ENCODE data around the gene OSBPL2.

Gene OSBPL2

GRCh38 chr20:62309947-62310756, 71.8 kb downstream of the OSBPL2 start:
- H3K9me3 Mint-ChIP-seq: no peaks in the 10 kb centered on the region
- H3K36me3 Mint-ChIP-seq (ENCODE audit: low read depth): peaks cover 11% of the 10 kb centered on the region
- H3K4me1 Mint-ChIP-seq (ENCODE audit: low read depth): peaks cover 3% of the 10 kb centered on the region
- no peak overlapping the region for H3K4me3 Mint-ChIP-seq
- H3K27ac Mint-ChIP-seq: no peak overlapping the region
- no peak for DNase-seq (ENCODE audit: low spot score)
- H3K27me3 Mint-ChIP-seq (ENCODE audit: low read depth): no peaks in the 10 kb centered on the region

DNA sequence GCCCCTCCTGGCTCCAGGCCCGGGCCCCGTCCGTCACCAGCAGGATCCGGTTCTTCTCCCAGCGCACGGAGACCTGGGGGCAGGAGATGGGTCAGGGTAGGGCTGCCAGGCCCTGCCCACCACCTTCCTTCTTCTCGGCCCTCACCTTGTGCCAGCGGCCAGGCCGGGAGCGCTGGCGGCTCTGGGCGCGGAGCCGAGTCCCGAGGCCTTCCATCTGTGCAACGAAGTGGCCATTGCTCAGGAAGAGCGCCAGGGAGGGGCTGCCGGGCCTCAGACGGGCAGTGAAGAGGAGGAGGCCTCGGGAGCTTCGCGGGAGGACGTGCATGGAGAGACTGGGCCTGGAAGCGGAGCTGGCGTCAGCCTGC, 72.4 kb downstream of the OSBPL2 start:
- Mint-ChIP-seq H3K9me3 (no peaks in the 10 kb centered on the region), H3K27me3 (ENCODE audit: low read depth) (no peaks in the 10 kb centered on the region), H3K36me3 (ENCODE audit: low read depth) (peaks cover 7% of the 10 kb centered on the region), H3K4me1 (ENCODE audit: low read depth) (no peaks in the 10 kb centered on the region), H3K27ac (no peak overlapping the region), H3K4me3 (no peak overlapping the region)
- no peak for DNase-seq (ENCODE audit: low spot score)

DNA sequence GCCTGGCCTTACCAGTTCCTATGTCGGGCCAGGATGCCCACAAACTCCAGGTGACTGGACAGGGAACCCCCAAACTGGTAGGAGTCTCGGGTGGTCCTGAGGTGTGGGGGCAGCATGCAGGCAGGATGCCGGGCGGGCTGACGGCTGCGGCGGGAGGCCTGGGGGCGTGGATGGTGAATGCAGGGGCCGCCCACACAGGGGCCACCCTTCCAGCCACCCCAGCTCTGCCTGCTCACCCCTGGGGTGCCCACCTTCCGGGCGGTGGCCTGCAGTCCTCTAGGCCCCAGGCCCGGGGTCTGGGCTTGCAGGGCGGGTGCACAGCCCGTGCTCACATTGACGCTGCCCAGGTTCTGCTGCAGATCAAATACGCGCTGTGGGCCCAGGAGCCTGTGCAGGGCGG, 72.8 kb downstream of the OSBPL2 start:
- Mint-ChIP-seq H3K9me3 (no peaks in the 10 kb centered on the region), H3K27ac (no peak overlapping the region), H3K27me3 (ENCODE audit: low read depth) (no peaks in the 10 kb centered on the region), H3K4me1 (ENCODE audit: low read depth) (no peaks in the 10 kb centered on the region), H3K4me3 (no peak overlapping the region), H3K36me3 (ENCODE audit: low read depth) (peaks cover 7% of the 10 kb centered on the region)
- DNase-seq (ENCODE audit: low spot score): no peak

GRCh38 chr20:62311832-62312661, 73.7 kb downstream of the OSBPL2 start:
- H3K27ac Mint-ChIP-seq: no peak overlapping the region
- no peaks in the 10 kb centered on the region for H3K9me3 Mint-ChIP-seq
- no peaks in the 10 kb centered on the region for H3K4me1 Mint-ChIP-seq (ENCODE audit: low read depth)
- peaks cover 7% of the 10 kb centered on the region for H3K36me3 Mint-ChIP-seq (ENCODE audit: low read depth)
- no peak overlapping the region for H3K4me3 Mint-ChIP-seq
- DNase-seq (ENCODE audit: low spot score): no peak
- H3K27me3 Mint-ChIP-seq (ENCODE audit: low read depth): no peaks in the 10 kb centered on the region

DNA sequence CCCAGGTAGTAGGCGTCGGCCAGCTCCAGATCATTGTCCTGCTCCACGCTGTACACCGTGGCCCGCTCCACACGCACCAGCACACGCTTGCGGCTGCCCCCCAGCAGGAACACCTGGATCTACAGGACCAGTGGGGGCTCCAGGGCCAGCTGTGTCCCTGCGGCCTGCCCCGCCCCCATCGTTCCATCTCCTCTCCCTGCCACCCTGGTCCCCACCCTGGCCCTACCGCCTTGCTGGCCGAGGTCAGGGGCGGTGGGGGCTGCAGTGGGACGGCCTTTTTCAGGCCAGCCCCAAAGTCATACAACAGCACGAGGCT, 74.3 kb downstream of the OSBPL2 start:
- Mint-ChIP-seq H3K4me1 (ENCODE audit: low read depth) (no peaks in the 10 kb centered on the region), H3K27ac (no peak overlapping the region), H3K36me3 (ENCODE audit: low read depth) (peaks cover 7% of the 10 kb centered on the region), H3K9me3 (no peaks in the 10 kb centered on the region), H3K4me3 (no peak overlapping the region), H3K27me3 (ENCODE audit: low read depth) (no peaks in the 10 kb centered on the region)
- no peak for DNase-seq (ENCODE audit: low spot score)

DNA sequence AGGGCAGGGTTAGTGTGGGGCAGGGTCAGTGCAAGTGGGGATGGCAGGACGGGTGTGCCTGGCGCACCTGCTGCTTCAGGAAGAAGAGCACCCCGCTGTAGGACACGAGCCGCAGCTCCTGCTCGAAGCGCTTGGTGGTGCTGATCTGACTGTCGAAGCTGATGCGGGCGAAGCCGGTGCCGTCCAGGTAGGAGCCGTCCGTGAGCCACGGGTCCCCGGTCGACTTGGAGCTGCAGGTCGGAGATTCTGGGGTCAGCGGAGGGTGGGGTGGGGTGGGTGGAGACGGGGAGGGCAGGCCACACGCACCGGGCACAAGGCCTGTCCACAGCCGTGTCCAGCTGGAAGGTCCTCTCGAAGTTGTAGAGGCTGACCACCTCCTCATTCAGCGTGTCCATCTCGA, 74.7 kb downstream of the OSBPL2 start:
- no peaks in the 10 kb centered on the region for H3K27me3 Mint-ChIP-seq (ENCODE audit: low read depth)
- no peak overlapping the region for H3K4me3 Mint-ChIP-seq
- H3K27ac Mint-ChIP-seq: no peak overlapping the region
- H3K4me1 Mint-ChIP-seq (ENCODE audit: low read depth): no peaks in the 10 kb centered on the region
- H3K9me3 Mint-ChIP-seq: no peaks in the 10 kb centered on the region
- DNase-seq (ENCODE audit: low spot score): no peak
- H3K36me3 Mint-ChIP-seq (ENCODE audit: low read depth): peaks cover 7% of the 10 kb centered on the region

GRCh38 chr20:62313460-62314338, 75.4 kb downstream of the OSBPL2 start:
- H3K36me3 Mint-ChIP-seq (ENCODE audit: low read depth): peaks cover 3% of the 10 kb centered on the region
- no peak for DNase-seq (ENCODE audit: low spot score)
- H3K4me3 Mint-ChIP-seq: no peak overlapping the region
- no peaks in the 10 kb centered on the region for H3K27me3 Mint-ChIP-seq (ENCODE audit: low read depth)
- H3K4me1 Mint-ChIP-seq (ENCODE audit: low read depth): no peaks in the 10 kb centered on the region
- no peaks in the 10 kb centered on the region for H3K9me3 Mint-ChIP-seq
- H3K27ac Mint-ChIP-seq: no peak overlapping the region

- Mint-ChIP-seq H3K27ac (no peak overlapping the region), H3K4me3 (no peak overlapping the region), H3K4me1 (ENCODE audit: low read depth) (no peaks in the 10 kb centered on the region), H3K36me3 (ENCODE audit: low read depth) (no peaks in the 10 kb centered on the region), H3K27me3 (ENCODE audit: low read depth) (no peaks in the 10 kb centered on the region), H3K9me3 (no peaks in the 10 kb centered on the region)
- no peak for DNase-seq (ENCODE audit: low spot score)
Observed at GRCh38 chr20:62314339-62314638, 76.0 kb downstream of the OSBPL2 start.

DNA sequence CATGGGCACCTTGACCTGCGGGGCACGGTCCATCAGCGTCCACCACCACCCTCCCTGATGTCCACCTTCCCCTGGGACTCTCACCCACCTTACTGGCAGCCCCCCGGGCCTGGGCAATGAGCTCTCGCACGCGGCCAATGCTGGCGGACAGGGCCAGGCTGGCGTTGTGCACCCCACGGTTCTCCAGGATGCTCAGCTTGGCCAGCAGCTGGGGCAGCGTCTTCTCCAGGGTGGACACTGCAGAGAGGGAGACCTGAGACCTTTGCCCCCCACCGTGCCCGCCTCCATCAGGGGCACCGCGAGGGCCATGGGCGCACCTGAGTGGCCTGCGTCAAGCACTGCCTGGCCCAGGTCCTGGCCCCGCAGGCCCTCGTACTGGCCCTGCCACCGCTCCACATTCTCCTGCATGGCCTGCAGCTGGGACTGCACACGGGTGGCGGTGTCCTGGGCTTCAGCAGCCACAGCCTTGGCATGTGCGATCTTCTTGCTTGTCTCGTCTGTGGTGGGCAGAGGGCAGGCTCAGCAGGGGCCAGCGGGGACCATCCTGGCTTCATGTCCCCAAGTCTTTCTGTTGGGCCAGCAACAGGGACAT, 76.5 kb downstream of the OSBPL2 start:
- Mint-ChIP-seq H3K4me3 (no peak overlapping the region), H3K27me3 (ENCODE audit: low read depth) (no peaks in the 10 kb centered on the region), H3K36me3 (ENCODE audit: low read depth) (no peaks in the 10 kb centered on the region), H3K27ac (no peak overlapping the region), H3K9me3 (no peaks in the 10 kb centered on the region), H3K4me1 (ENCODE audit: low read depth) (no peaks in the 10 kb centered on the region)
- DNase-seq (ENCODE audit: low spot score): no peak

DNA sequence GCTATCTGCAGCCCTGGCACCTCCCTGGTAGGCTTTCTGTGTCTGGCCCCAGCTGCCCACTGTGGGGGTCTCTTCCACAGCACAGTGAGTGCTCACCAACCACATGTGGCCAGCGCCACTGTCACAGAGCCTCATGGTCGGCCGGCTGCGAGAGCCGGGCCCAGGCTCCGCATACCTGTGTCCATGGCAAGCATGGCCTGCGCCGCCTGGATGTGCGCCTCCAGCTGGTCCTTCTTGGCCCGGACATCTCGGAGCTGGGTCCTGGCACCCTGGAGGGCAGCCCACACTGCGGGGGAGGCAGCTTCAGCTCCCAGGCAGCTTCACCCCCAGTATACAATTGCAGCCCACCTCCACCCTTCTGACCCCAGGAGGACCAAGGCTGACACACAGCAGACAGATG, 77.5 kb downstream of the OSBPL2 start:
- no peak for DNase-seq (ENCODE audit: low spot score)
- H3K4me1 Mint-ChIP-seq (ENCODE audit: low read depth): no peaks in the 10 kb centered on the region
- H3K36me3 Mint-ChIP-seq (ENCODE audit: low read depth): no peaks in the 10 kb centered on the region
- H3K27ac Mint-ChIP-seq: no peak overlapping the region
- H3K27me3 Mint-ChIP-seq (ENCODE audit: low read depth): no peaks in the 10 kb centered on the region
- no peaks in the 10 kb centered on the region for H3K9me3 Mint-ChIP-seq
- no peak overlapping the region for H3K4me3 Mint-ChIP-seq

DNA sequence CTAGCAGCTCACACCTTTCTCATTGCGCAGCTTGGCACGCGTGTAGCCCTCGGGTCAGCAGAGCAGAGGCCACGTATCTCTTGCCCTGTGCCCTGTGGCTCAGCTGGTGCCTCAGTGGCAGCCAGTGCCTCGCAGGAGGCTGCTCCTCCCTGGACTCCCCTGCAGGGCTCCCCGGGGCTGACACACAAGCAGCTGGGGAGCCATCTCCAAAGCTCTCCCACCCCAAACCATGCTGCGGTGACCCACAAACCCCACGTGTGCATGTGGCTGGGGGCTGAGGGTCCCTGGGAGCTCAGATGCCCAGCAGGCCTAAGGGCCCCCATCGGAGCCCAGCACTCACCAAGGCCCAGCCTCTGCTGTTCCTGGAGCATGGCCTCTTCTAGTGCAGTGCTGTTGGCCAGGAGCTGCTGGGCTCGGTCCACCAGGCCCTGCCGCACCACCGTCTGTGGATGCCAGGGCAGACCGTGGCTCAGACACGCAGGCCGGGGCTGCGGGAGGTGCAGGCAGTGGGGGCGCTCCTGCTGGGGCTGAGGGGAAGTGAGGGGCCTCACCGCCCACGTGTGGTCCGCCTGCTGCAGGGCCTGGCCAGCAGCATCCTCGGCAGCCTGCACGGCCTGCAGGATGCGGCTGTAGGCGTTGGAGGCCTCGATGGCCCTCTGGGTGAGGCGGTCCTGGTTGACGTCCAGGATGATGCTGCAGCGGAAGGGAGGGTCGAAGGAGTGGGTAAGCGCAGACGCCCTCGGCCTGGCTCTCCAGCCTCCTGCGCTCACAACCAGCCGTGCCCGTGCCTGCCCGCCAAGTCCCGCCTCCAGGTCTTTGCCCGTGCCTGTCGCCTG, 78.2 kb downstream of the OSBPL2 start:
- Mint-ChIP-seq H3K9me3 (no peaks in the 10 kb centered on the region), H3K36me3 (ENCODE audit: low read depth) (no peaks in the 10 kb centered on the region), H3K27me3 (ENCODE audit: low read depth) (no peaks in the 10 kb centered on the region), H3K27ac (no peak overlapping the region), H3K4me3 (no peak overlapping the region), H3K4me1 (ENCODE audit: low read depth) (no peaks in the 10 kb centered on the region)
- no peak for DNase-seq (ENCODE audit: low spot score)

- H3K36me3 Mint-ChIP-seq (ENCODE audit: low read depth): no peaks in the 10 kb centered on the region
- no peaks in the 10 kb centered on the region for H3K9me3 Mint-ChIP-seq
- DNase-seq (ENCODE audit: low spot score): no peak
- no peaks in the 10 kb centered on the region for H3K27me3 Mint-ChIP-seq (ENCODE audit: low read depth)
- no peak overlapping the region for H3K4me3 Mint-ChIP-seq
- H3K4me1 Mint-ChIP-seq (ENCODE audit: low read depth): no peaks in the 10 kb centered on the region
- H3K27ac Mint-ChIP-seq: no peak overlapping the region
Observed at GRCh38 chr20:62317167-62317655, 78.9 kb downstream of the OSBPL2 start.
